ENCODE measurements around the gene KIF26A. TPM values are rescaled to one million over a fixed set of nuclear protein-coding genes. Genes with fewer than 3 reads are reported as not detected.

KIF26A gene
- polyA plus RNA-seq, 1 experiment, result 0.10 TPM

DNA sequence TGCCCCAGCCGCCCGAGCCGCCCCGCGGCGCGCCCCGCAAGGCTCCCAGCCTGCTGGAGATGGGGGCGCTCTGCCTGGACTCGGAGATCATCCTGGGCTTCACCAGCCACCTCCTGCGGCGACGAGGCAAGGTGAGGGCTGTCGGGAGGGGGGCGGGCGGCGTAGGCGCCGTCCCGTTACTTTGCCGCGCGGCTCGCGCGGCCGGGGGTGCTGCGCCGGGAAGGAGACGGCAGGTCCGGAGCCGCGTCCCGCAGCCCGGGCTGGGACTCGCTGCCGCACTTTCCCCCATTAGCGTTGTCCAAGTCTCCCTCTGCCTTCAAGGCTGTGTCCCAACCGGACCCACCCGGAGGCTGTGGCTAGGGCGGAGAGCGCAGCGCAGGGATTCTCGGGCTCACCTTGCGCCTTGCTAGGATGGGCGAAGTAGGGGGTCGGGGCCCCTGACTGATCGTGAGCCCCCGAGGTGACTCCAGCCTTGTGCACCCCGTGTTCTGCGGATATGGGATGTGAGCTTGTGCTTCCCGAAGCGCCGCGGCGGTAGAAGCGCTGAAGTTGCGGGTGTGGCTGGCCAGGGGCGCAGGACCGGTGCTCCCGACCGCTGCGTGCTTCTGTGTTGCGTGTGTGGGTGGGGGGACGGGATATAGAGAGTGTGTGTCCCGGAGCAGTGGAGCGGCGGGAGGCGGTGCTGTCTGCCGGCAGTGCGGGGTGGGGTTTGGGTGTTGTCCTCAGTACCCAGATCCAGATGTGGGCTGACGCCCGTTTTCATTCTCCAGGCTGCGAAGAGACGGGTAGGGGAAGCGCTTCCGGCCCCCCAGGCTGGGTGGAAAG is 1.7 kb upstream of the KIF26A start:
- ChIA-PET POLR2A (interaction anchor here (0.6 kb wide), 1 partner anchor 328 kb away, joined by 5 read pairs; no protein-coding TSS in a partner anchor), CTCF (interaction anchor here (0.7 to 1.9 kb wide), 4 partner anchors 419 to 431 kb away, joined by 3 to 28 read pairs (median 9); no protein-coding TSS in a partner anchor)
- Histone ChIP-seq H3K36me3 (ENCODE audit: control insufficient read depth, insufficient read depth, low read length) (no peaks in the 10 kb centered on the region), H3K4me3 (ENCODE audit: low read depth, low read length) (no peak overlapping the region), H3K27me3 (ENCODE audit: control insufficient read depth, insufficient read depth, low read length) (peaks cover 25% of the 10 kb centered on the region)
- TF ChIP-seq, protein P1, sequence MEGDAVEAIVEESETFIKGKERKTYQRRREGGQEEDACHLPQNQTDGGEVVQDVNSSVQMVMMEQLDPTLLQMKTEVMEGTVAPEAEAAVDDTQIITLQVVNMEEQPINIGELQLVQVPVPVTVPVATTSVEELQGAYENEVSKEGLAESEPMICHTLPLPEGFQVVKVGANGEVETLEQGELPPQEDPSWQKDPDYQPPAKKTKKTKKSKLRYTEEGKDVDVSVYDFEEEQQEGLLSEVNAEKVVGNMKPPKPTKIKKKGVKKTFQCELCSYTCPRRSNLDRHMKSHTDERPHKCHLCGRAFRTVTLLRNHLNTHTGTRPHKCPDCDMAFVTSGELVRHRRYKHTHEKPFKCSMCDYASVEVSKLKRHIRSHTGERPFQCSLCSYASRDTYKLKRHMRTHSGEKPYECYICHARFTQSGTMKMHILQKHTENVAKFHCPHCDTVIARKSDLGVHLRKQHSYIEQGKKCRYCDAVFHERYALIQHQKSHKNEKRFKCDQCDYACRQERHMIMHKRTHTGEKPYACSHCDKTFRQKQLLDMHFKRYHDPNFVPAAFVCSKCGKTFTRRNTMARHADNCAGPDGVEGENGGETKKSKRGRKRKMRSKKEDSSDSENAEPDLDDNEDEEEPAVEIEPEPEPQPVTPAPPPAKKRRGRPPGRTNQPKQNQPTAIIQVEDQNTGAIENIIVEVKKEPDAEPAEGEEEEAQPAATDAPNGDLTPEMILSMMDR (IDR thresholded peaks at IDR 0.05; ENCODE audit: insufficient read depth, low read depth, low read length), result no peak
- DNase-seq (ENCODE audit: low read depth), result no peak

DNA sequence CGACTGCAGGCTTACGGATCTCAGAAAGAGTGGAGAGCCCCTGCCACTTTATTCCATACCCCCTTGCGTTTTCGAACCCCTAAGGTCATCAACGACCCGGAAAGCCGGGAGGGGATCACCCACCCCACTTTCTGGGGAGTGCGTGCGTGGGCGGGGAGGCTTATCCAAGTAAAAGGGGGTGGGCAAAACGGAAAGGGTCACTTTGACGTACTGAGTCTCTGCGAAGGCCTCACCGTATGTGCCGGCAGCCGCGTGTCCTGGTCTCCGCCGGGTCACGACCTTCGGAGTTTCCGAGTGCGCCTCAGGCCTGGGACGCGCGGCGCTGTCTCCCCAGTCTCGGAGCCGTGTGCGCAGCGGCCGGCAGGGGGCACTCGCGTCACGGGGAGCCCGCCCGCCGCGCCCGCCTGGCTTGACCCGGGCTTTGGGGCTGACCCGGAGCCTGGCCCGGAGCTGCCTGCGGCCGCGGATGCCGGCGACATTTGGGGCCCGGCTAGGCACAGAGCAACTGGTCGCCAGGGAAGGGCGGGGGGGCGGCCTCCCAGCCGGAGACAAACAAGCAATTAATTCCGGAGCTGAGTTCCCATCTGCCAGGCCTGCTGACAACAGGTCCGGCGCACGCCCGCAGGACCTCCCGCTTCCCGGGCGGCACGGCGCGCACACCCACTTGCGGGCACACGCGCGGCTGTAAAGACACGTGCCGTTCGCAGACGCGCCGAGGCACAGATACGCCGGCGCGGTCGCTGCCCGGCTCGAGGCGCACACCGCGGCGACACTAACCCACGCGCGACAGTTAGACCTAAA is 890 bp upstream of the KIF26A start:
- Histone ChIP-seq H3K27me3 (ENCODE audit: control insufficient read depth, insufficient read depth, low read length) (peaks cover 25% of the 10 kb centered on the region), H3K4me3 (ENCODE audit: low read depth, low read length) (peak overlapping the region; percentile 28), H3K36me3 (ENCODE audit: control insufficient read depth, insufficient read depth, low read length) (no peaks in the 10 kb centered on the region)
- no peak for DNase-seq (ENCODE audit: low read depth)
- TF ChIP-seq, protein P1 (IDR thresholded peaks at IDR 0.05; ENCODE audit: insufficient read depth, low read depth, low read length), result peak; percentile 54
- CTCF ChIA-PET, result interaction anchor here (0.7 to 1.9 kb wide), 8 partner anchors 36 to 509 kb away, joined by 3 to 28 read pairs (median 4); no protein-coding TSS in a partner anchor
- POLR2A ChIA-PET, result no interaction called here

DNA sequence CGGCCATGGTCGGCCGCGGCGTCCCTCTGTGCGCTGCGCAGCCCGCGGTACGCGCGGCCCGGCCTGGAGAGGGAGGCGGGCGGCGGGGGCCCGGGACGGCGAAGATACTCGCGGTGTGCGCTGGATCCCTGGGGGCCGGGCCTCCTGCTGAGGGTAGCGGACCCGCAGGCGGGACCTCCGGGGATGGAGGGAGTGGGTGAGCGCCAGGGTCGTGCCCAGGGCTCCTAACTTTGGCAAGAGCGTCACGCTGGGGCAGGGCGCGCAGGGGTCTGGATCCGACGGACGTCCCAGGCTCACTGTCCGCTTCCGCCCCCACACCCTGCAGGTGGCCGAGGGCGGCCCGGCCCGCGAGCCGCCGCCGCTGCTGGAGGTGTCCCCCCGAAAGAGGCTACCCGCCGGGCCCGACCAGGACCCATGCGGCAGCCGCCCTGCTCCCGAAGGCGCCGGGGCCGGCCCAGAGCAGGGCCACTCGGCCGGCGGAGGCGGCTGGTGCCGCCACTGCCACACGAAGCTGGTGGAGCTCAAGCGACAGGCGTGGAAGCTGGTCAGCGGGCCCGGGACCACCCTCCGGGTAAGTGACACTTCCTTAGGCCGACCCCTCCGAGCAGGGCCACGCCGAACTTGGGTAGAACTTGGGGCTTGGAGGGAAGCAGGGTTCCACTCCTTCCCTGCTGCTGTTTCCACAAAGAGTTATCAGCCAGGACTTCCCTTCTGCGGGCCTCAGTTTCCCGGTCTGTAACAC is 502 bp downstream of the KIF26A start:
- peaks cover 25% of the 10 kb centered on the region for H3K27me3 ChIP-seq (ENCODE audit: control insufficient read depth, insufficient read depth, low read length)
- TF ChIP-seq, protein P1 (IDR thresholded peaks at IDR 0.05; ENCODE audit: insufficient read depth, low read depth, low read length), result no peak
- no peak for DNase-seq (ENCODE audit: low read depth)
- peak overlapping the region; percentile 28 for H3K4me3 ChIP-seq (ENCODE audit: low read depth, low read length)
- POLR2A ChIA-PET, result no interaction called here
- CTCF ChIA-PET, result interaction anchor here (1.0 kb wide), 1 partner anchor 425 kb away, joined by 5 read pairs; no protein-coding TSS in a partner anchor
- no peaks in the 10 kb centered on the region for H3K36me3 ChIP-seq (ENCODE audit: control insufficient read depth, insufficient read depth, low read length)

DNA sequence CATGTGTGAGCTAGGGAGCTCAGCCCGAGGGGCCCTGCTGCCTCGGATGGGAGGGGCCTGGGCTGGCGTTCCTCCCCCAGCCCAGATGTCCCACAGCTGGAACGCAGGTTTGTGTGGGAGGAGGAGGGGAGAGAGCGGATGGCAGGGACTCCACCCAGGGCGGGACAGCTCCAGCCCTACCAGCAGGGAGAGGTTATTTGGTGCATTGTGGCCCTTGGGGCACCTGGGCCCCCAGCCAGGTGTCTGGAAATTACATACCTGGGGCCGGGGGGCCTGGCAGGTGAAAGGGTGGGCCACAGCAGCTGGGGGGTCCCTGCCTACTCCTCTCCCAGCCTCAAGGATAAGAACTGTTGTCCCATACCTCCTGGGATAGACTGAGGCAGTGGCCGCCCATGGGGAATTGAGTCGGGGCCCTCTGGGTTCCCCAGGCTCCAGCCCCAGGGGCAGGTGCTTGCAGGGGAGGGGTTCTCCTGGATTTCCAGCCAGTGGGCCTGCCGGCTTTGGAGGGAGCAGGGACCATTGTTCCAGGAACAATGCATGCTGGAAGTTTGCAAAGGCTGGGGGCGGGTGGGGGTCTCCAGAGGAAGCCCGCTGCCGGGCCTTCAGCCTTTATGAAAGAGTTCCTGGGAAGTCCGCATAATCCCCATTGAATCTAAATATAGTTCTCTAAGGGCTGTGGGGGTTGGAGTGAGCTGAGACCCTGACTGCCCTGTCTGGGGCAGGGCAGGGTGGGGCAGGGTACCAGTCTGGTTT is 1.2 kb downstream of the KIF26A start:
- peaks cover 25% of the 10 kb centered on the region for H3K27me3 ChIP-seq (ENCODE audit: control insufficient read depth, insufficient read depth, low read length)
- DNase-seq (ENCODE audit: low read depth), result no peak
- POLR2A ChIA-PET, result no interaction called here
- H3K4me3 ChIP-seq (ENCODE audit: low read depth, low read length), result peak overlapping the region; percentile 21
- CTCF ChIA-PET, result interaction anchor here (0.9 to 1.0 kb wide), 2 partner anchors 424 to 425 kb away, joined by 3 to 5 read pairs; no protein-coding TSS in a partner anchor
- H3K36me3 ChIP-seq (ENCODE audit: control insufficient read depth, insufficient read depth, low read length), result no peaks in the 10 kb centered on the region
- TF ChIP-seq, protein P1 (IDR thresholded peaks at IDR 0.05; ENCODE audit: insufficient read depth, low read depth, low read length), result no peak
